Colonic mucosa (tissue), 4 donors: ENCODE measurements around the gene FDXACB1. TPM values are rescaled to one million over a fixed set of nuclear protein-coding genes. Genes with fewer than 3 reads are reported as not detected.

Experiments
- DNase-seq: peaks from one replicate; pipeline ENCODE4 v3.0.0-alpha.2; 2020
- H3K27ac ChIP-seq: fragments of 200-600 bp; one replicate; pipeline ENCODE4 v1.8.0; 2021
- H3K27me3 ChIP-seq: fragments of 200-600 bp; one replicate; pipeline ENCODE4 v1.8.0; 2021
- H3K36me3 ChIP-seq: fragments of 200-600 bp; one replicate; pipeline ENCODE4 v1.8.0; 2021
- H3K4me1 ChIP-seq: fragments of 200-600 bp; one replicate; pipeline ENCODE4 v1.8.0; 2021; ENCODE audit warnings: mild to moderate bottlenecking
- H3K4me3 ChIP-seq: fragments of 200-600 bp; one replicate; pipeline ENCODE4 v1.8.0; 2021
- H3K9ac ChIP-seq, 2 donors: one replicate each; pipeline ENCODE4 v1.7.0; 2013; ENCODE audit warnings: control low read depth in 2 of 2, low read depth in 2 of 2, low read length in 2 of 2
- H3K9me3 ChIP-seq: fragments of 200-600 bp; one replicate; pipeline ENCODE4 v1.8.0; 2021
- CTCF ChIP-seq: fragments of 200-600 bp; IDR thresholded peaks from one replicate; pipeline ENCODE4 v1.8.0; 2022; ENCODE audit warnings: antibody characterized with exemption, mild to moderate bottlenecking
- intact Hi-C: fragments of 100-400 bp; cut with DNase I; formaldehyde crosslinking; loops from one replicate; pipeline ENCODE4 v1.14.1; 2022
- total RNA-seq, 2 donors: library from RNA; stranded (reverse); fragmentation: NEBNext Ultra II Directional in 1 of 2; extraction: Animal tissue kit (Norgen Biotek cat#: 25700) in 1 of 2; gene quantifications; one replicate each; pipeline ENCODE4 v1.2.1, GENCODE V29; 2021
- donor health status: healthy.
- donor health status: DM: no; HTN: no; CAD: no.
- donor health status: DM: no; HTN: no; CAD: no.

Gene FDXACB1
- total RNA-seq, 2 donors from 2014 or later = 1.6 to 2.1 TPM

DNA sequence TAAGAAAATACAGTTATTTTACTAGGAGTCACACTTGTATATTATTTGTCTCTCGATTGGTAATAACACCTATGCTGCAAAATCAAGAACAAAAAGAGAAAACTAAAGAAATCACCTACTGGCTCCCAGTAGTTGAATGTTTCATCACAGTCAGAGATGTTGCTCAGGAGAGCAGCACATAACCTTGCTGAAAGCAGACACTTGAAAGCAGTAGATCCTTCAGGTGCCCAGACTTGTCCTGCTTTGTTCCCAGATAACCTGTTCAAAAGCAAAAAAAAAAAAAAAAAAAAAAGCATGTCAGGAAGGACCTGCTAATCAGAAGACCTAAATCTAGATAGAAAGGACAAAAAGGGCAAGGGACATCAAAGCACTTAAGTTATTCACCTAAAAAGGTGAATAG lies 8.9 kb downstream of the FDXACB1 start:
- H3K9me3 ChIP-seq = no peaks in the 10 kb centered on the region
- no peaks in the 10 kb centered on the region for H3K36me3 ChIP-seq
- intact Hi-C loops = no loop called here
- TF ChIP-seq CTCF = no peak
- no peak overlapping the region for H3K4me3 ChIP-seq
- no peak for DNase-seq
- no peaks in the 10 kb centered on the region for H3K27me3 ChIP-seq
- peaks cover 5% of the 10 kb centered on the region for H3K4me1 ChIP-seq
- no peak overlapping the region for H3K27ac ChIP-seq
- H3K9ac ChIP-seq = no peak overlapping the region

GRCh38 chr11:111860257-111860656 lies 18.7 kb downstream of the FDXACB1 start:
- intact Hi-C loops = no loop called here
- no peak for TF ChIP-seq CTCF
- no peaks in the 10 kb centered on the region for H3K36me3 ChIP-seq
- no peak for DNase-seq
- no peaks in the 10 kb centered on the region for H3K27me3 ChIP-seq
- no peak overlapping the region for H3K9ac ChIP-seq
- H3K27ac ChIP-seq = no peak overlapping the region
- H3K4me1 ChIP-seq = no peaks in the 10 kb centered on the region
- no peaks in the 10 kb centered on the region for H3K9me3 ChIP-seq
- no peak overlapping the region for H3K4me3 ChIP-seq

- no peaks in the 10 kb centered on the region for H3K36me3 ChIP-seq
- intact Hi-C loops = no loop called here
These were observed 23.5 kb downstream of the FDXACB1 start for GRCh38 chr11:111855506-111855905.

GRCh38 chr11:111852103-111852502 lies 26.9 kb downstream of the FDXACB1 start:
- intact Hi-C loops = no loop called here
- Histone ChIP-seq H3K27me3 (no peaks in the 10 kb centered on the region), H3K4me1 (no peaks in the 10 kb centered on the region), H3K9me3 (no peaks in the 10 kb centered on the region), H3K36me3 (no peaks in the 10 kb centered on the region), H3K4me3 (no peak overlapping the region), H3K27ac (no peak overlapping the region), H3K9ac (no peak overlapping the region)
- no peak for TF ChIP-seq CTCF
- DNase-seq = no peak

More at GRCh38 chr11:111855506-111855905, 23.5 kb downstream of the FDXACB1 start:
- TF ChIP-seq CTCF = no peak
- Histone ChIP-seq H3K9me3 (no peaks in the 10 kb centered on the region), H3K27ac (no peak overlapping the region), H3K4me3 (no peak overlapping the region), H3K4me1 (no peaks in the 10 kb centered on the region), H3K27me3 (no peaks in the 10 kb centered on the region), H3K9ac (no peak overlapping the region)
- no peak for DNase-seq

DNA sequence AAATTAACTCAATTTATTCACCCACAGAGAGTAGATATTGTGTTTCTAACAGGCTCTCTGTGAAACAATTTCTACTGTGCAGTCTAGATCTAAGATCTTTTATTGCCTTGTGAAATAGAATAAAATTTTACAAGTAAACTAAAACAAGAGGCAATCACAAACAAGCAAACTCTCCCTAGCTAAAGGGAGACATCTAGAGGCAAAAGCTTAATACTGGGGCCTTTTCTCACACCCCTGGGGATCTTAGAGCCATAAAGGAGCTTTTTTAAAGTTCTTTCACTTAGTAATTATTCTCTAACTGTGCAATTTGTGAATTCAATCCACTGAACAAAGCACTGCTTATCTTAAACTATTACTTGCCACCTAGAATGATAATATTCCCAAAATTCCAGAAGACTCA lies 27.3 kb downstream of the FDXACB1 start:
- Histone ChIP-seq H3K4me1 (no peaks in the 10 kb centered on the region), H3K9me3 (no peaks in the 10 kb centered on the region), H3K27ac (no peak overlapping the region), H3K36me3 (no peaks in the 10 kb centered on the region), H3K27me3 (no peaks in the 10 kb centered on the region), H3K4me3 (no peak overlapping the region), H3K9ac (no peak overlapping the region)
- TF ChIP-seq CTCF = no peak
- DNase-seq = no peak
- intact Hi-C loops = no loop called here

DNA sequence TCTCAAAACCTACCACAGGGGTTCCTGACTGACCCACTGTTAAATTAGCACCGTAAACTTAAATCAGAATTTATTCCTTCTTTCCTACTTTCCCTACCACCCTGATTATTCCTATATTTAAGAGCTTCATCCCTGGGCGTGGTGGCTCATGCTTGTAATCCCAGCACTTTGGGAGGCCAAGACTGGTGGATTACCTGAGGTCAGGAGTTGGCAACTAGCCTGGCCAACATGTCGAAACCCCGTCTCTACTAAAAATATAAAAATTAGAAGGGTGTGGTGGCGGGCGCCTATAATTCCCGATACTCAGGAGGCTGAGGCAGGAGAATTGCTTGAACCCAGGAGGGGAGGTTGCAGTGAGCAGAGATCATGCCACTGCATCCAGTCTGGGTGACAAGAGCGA lies 27.9 kb downstream of the FDXACB1 start:
- no peaks in the 10 kb centered on the region for H3K27me3 ChIP-seq
- H3K4me1 ChIP-seq = no peaks in the 10 kb centered on the region
- TF ChIP-seq CTCF = no peak
- H3K27ac ChIP-seq = no peak overlapping the region
- H3K36me3 ChIP-seq = no peaks in the 10 kb centered on the region
- no peak for DNase-seq
- no peak overlapping the region for H3K4me3 ChIP-seq
- no peak overlapping the region for H3K9ac ChIP-seq
- intact Hi-C loops = no loop called here
- H3K9me3 ChIP-seq = no peaks in the 10 kb centered on the region
